ENCODE results near the gene SARDH. TPM values are rescaled to one million over a fixed set of nuclear protein-coding genes. Genes with fewer than 3 reads are reported as not detected.

SARDH gene
- total RNA-seq, 1 experiment from 2014 or later, result 5.6 TPM

DNA sequence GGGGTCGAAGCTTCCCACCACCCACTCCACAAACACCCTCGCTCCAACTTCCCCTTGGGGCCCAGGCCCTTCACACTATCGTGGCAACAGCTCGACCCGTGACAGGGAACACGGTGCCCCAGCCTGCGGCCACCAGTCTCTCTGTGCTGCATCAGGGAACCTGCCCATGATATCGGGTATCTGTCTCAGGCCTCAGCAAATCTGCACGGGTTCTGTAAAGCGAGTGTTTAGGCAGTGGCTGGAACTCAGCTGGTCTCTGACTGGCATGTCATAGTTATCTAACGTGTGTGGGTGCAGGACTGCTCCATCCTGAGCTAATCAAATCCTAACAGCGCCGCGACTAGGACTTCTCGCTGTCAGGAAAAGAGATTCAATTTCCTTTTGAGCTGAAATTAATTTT, 59.1 kb downstream of the SARDH start:
- no peaks in the 10 kb centered on the region for H3K9me2 ChIP-seq (ENCODE audit: insufficient read depth)
- no peak overlapping the region for H2AFZ ChIP-seq (ENCODE audit: low read depth, low read length, poor library complexity, severe bottlenecking)
- no peak overlapping the region for H3K27ac ChIP-seq (ENCODE audit: low read depth, low read length)
- no peak overlapping the region for H3K4me3 ChIP-seq (replicated peaks in 1 of 2; ENCODE audit: low read depth in 1 of 2, low read length in 2 of 2)
- no peaks in the 10 kb centered on the region for H3K79me2 ChIP-seq (ENCODE audit: insufficient read depth, low read length)
- BruUV-seq (replicated peaks), result no TSS peak
- TF ChIP-seq, protein P1, sequence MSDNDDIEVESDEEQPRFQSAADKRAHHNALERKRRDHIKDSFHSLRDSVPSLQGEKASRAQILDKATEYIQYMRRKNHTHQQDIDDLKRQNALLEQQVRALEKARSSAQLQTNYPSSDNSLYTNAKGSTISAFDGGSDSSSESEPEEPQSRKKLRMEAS (IDR thresholded peaks at IDR 0.05), result no peak
- no peak for TF ChIP-seq SRF (IDR thresholded peaks at IDR 0.05; ENCODE audit: low read depth)
- no peak for TF ChIP-seq FOSL1 (IDR thresholded peaks at IDR 0.05; ENCODE audit: low read depth)
- no peak for TF ChIP-seq CBX3 (IDR thresholded peaks at IDR 0.05; ENCODE audit: low read depth)
- TF ChIP-seq, protein P2, sequence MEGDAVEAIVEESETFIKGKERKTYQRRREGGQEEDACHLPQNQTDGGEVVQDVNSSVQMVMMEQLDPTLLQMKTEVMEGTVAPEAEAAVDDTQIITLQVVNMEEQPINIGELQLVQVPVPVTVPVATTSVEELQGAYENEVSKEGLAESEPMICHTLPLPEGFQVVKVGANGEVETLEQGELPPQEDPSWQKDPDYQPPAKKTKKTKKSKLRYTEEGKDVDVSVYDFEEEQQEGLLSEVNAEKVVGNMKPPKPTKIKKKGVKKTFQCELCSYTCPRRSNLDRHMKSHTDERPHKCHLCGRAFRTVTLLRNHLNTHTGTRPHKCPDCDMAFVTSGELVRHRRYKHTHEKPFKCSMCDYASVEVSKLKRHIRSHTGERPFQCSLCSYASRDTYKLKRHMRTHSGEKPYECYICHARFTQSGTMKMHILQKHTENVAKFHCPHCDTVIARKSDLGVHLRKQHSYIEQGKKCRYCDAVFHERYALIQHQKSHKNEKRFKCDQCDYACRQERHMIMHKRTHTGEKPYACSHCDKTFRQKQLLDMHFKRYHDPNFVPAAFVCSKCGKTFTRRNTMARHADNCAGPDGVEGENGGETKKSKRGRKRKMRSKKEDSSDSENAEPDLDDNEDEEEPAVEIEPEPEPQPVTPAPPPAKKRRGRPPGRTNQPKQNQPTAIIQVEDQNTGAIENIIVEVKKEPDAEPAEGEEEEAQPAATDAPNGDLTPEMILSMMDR (IDR thresholded peaks at IDR 0.05 in 2 of 3, conservative IDR thresholded peaks at IDR 0.05 in 1 of 3; ENCODE audit: borderline replicate concordance in 1 of 3, insufficient read depth in 1 of 3, low read depth in 2 of 3, low read length in 2 of 3), result no peak
- TF ChIP-seq POLR2AphosphoS5 (IDR thresholded peaks at IDR 0.05; ENCODE audit: low read depth, low read length), result no peak
- no peak for ATAC-seq
- CTCF ChIA-PET, result no interaction called here
- no peak overlapping the region for H3K9ac ChIP-seq (ENCODE audit: low read length)
- no peak for DNase-seq (ENCODE audit: low read depth, low spot score)
- no peaks in the 10 kb centered on the region for H3K9me3 ChIP-seq (ENCODE audit: control insufficient read depth in 1 of 2, insufficient read depth in 1 of 2, low read depth in 1 of 2, low read length in 2 of 2)
- no peaks in the 10 kb centered on the region for H4K20me1 ChIP-seq (ENCODE audit: insufficient read depth)
- no peaks in the 10 kb centered on the region for H3K36me3 ChIP-seq (ENCODE audit: control insufficient read depth in 1 of 2, insufficient read depth in 2 of 2, low read length in 2 of 2)
- intact Hi-C loops (cut with micrococcal nuclease), result no loop called here
- no peaks in the 10 kb centered on the region for H3K4me1 ChIP-seq (ENCODE audit: control insufficient read depth in 1 of 2, insufficient read depth in 2 of 2, low read length in 2 of 2)
- H3K27me3 ChIP-seq (ENCODE audit: insufficient read depth, low read length), result no peaks in the 10 kb centered on the region
- RAD21 ChIA-PET (ENCODE audit: low non-redundant PET in 1 of 2, low total read pairs in 2 of 2, uncharacterized antibody in 2 of 2, unreplicated experiment in 2 of 2), result no interaction called here
- POLR2A ChIA-PET, result no interaction called here
- H3K4me2 ChIP-seq (ENCODE audit: low read length), result no peak overlapping the region

DNA sequence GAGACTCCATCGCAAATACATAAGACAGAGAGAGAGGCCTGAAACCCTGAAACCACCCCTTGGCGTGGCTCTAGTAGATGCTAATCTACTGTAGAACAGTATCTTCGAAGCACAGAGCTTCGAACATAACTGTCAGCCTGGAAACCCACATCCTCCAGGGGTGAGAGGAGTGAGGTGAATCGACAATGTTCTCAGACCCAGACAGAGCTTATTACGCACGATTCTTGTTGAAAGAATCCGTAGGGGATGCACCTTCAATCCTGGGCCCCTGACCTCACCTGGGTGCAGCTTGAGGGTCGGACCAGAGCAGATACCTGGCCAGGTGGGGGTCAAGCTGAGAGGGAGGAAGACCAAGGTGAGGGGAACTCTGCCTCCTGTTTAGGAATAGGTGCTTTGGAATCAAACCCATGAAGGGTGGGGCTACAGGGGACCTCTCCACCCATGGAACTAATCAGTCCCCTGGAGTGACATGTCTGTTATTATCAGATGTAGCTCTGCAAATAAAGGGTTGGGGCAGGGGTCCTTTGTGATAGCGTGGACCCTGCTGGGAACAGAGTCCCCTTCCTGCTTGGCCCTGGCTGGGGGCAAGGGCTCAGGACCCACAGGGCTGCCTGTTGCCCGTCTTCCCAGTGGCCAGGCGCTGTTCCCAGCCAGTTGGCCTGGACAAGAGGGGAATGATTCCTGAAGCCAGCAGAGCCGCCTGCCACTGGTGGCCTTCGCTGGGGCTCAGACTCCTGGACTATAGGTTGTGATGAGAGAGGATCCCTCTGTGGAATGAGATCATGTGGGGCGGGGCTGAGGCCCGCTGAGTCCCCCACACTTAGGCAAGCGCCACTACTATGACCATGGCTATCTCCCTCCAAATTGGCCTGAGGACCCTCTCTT, 60.8 kb downstream of the SARDH start:
- no TSS peak for BruUV-seq (replicated peaks)
- CTCF ChIA-PET, result no interaction called here
- POLR2A ChIA-PET, result no interaction called here
- no peak overlapping the region for H3K27ac ChIP-seq (ENCODE audit: low read depth, low read length)
- no peak overlapping the region for H3K4me2 ChIP-seq (ENCODE audit: low read length)
- H4K20me1 ChIP-seq (ENCODE audit: insufficient read depth), result no peaks in the 10 kb centered on the region
- DNase-seq (ENCODE audit: low read depth, low spot score) (no peak), ATAC-seq (no peak)
- no peaks in the 10 kb centered on the region for H3K9me2 ChIP-seq (ENCODE audit: insufficient read depth)
- H3K36me3 ChIP-seq (ENCODE audit: control insufficient read depth in 1 of 2, insufficient read depth in 2 of 2, low read length in 2 of 2), result no peaks in the 10 kb centered on the region
- H3K9me3 ChIP-seq (ENCODE audit: control insufficient read depth in 1 of 2, insufficient read depth in 1 of 2, low read depth in 1 of 2, low read length in 2 of 2), result no peaks in the 10 kb centered on the region
- no peaks in the 10 kb centered on the region for H3K79me2 ChIP-seq (ENCODE audit: insufficient read depth, low read length)
- H3K4me3 ChIP-seq (replicated peaks in 1 of 2; ENCODE audit: low read depth in 1 of 2, low read length in 2 of 2), result no peak overlapping the region
- H3K27me3 ChIP-seq (ENCODE audit: insufficient read depth, low read length), result no peaks in the 10 kb centered on the region
- RAD21 ChIA-PET (ENCODE audit: low non-redundant PET in 1 of 2, low total read pairs in 2 of 2, uncharacterized antibody in 2 of 2, unreplicated experiment in 2 of 2), result no interaction called here
- no peak overlapping the region for H2AFZ ChIP-seq (ENCODE audit: low read depth, low read length, poor library complexity, severe bottlenecking)
- TF ChIP-seq, protein P3, sequence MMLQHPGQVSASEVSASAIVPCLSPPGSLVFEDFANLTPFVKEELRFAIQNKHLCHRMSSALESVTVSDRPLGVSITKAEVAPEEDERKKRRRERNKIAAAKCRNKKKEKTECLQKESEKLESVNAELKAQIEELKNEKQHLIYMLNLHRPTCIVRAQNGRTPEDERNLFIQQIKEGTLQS (IDR thresholded peaks at IDR 0.05), result no peak
- TF ChIP-seq EZH2phosphoT487 (IDR thresholded peaks at IDR 0.05; ENCODE audit: borderline replicate concordance) (no peak), POLR2AphosphoS5 (IDR thresholded peaks at IDR 0.05; ENCODE audit: low read depth, low read length) (no peak), EZH2 (IDR thresholded peaks at IDR 0.05) (no peak), RAD21 (IDR thresholded peaks at IDR 0.05; ENCODE audit: low read depth) (no peak), ELF1 (IDR thresholded peaks at IDR 0.05; ENCODE audit: borderline replicate concordance, low read depth) (no peak), JUND (IDR thresholded peaks at IDR 0.05) (no peak), EGR1 (IDR thresholded peaks at IDR 0.05; ENCODE audit: low read depth) (no peak), YY1 (IDR thresholded peaks at IDR 0.05; ENCODE audit: extremely low read depth, insufficient replicate concordance, low read depth, low read length) (no peak), FOSL1 (IDR thresholded peaks at IDR 0.05; ENCODE audit: low read depth) (no peak), POLR2A (IDR thresholded peaks at IDR 0.05; ENCODE audit: borderline replicate concordance, extremely low read depth, insufficient read depth, insufficient read length) (no peak)
- TF ChIP-seq, protein P2 (IDR thresholded peaks at IDR 0.05 in 2 of 3, conservative IDR thresholded peaks at IDR 0.05 in 1 of 3; ENCODE audit: borderline replicate concordance in 1 of 3, insufficient read depth in 1 of 3, low read depth in 2 of 3, low read length in 2 of 3), result no peak
- no peaks in the 10 kb centered on the region for H3K4me1 ChIP-seq (ENCODE audit: control insufficient read depth in 1 of 2, insufficient read depth in 2 of 2, low read length in 2 of 2)
- intact Hi-C loops (cut with micrococcal nuclease), result no loop called here
- H3K9ac ChIP-seq (ENCODE audit: low read length), result no peak overlapping the region

All from HCT116 (cell line).